Activated T-helper 1 cell treated with anti-CD3 and anti-CD28 coated beads, Interleukin-12 subunit alpha, Interleukin-12 subunit beta, Interleukin-2, Interleukin-4 antibody, amounts not matched to agents 30 ng/mL and 10 ng/mL and 1 ng/mL, durations not matched to agents 14 hours and 24 hours and 36 hours (primary cell): ENCODE measurements around the gene LCMT2. TPM values are rescaled to one million over a fixed set of nuclear protein-coding genes. Genes with fewer than 3 reads are reported as not detected.

ENCODE experiments used
- DNase-seq: peaks from one replicate; pipeline ENCODE4 v3.0.0; 2021; ENCODE audit warnings: low spot score
- H3K27ac Mint-ChIP-seq: one replicate; pipeline ENCODE4 v1.8.0; 2021; ENCODE audit warnings: mild to moderate bottlenecking, mixed read lengths
- H3K27me3 Mint-ChIP-seq: one replicate; pipeline ENCODE4 v1.8.0; 2022; ENCODE audit warnings: mild to moderate bottlenecking, moderate library complexity, mixed read lengths; ENCODE audit not compliant: insufficient read depth
- H3K36me3 Mint-ChIP-seq: one replicate; pipeline ENCODE4 v1.8.0; 2021; ENCODE audit warnings: low read depth, mixed read lengths
- H3K4me1 Mint-ChIP-seq: one replicate; pipeline ENCODE4 v1.8.0; 2021; ENCODE audit warnings: low read depth, mixed read lengths
- H3K4me3 Mint-ChIP-seq: one replicate; pipeline ENCODE4 v1.8.0; 2021; ENCODE audit warnings: mild to moderate bottlenecking, moderate library complexity, mixed read lengths
- H3K9me3 Mint-ChIP-seq: one replicate; pipeline ENCODE4 v1.8.0; 2021; ENCODE audit warnings: mixed read lengths
- intact Hi-C: fragments of 100-400 bp; cut with micrococcal nuclease; formaldehyde crosslinking; loops from one replicate; pipeline ENCODE4 v1.15.1; 2024
- total RNA-seq: library from RNA; stranded (reverse); gene quantifications from 2 replicates; pipeline ENCODE4 v1.2.3, GENCODE V29; 2022

Gene LCMT2
- total RNA-seq, 1 donor from 2014 or later: 15.7 TPM

GRCh38 chr15:43277231-43277823 lies 53.0 kb downstream of the LCMT2 start:
- Mint-ChIP-seq H3K9me3 (peaks cover under 1% of the 10 kb centered on the region), H3K27me3 (peaks cover 6% of the 10 kb centered on the region), H3K4me3 (no peak overlapping the region), H3K27ac (no peak overlapping the region), H3K4me1 (no peaks in the 10 kb centered on the region), H3K36me3 (no peaks in the 10 kb centered on the region)
- intact Hi-C loops: no loop called here
- DNase-seq: no peak

GRCh38 chr15:43276563-43277200 lies 53.7 kb downstream of the LCMT2 start:
- Mint-ChIP-seq H3K27ac (no peak overlapping the region), H3K36me3 (no peaks in the 10 kb centered on the region), H3K4me1 (no peaks in the 10 kb centered on the region), H3K27me3 (peaks cover 9% of the 10 kb centered on the region), H3K4me3 (no peak overlapping the region), H3K9me3 (peaks cover 4% of the 10 kb centered on the region)
- no peak for DNase-seq
- intact Hi-C loops: no loop called here

GRCh38 chr15:43275740-43276562 lies 54.4 kb downstream of the LCMT2 start:
- no peak for DNase-seq
- Mint-ChIP-seq H3K27me3 (peaks cover 9% of the 10 kb centered on the region), H3K27ac (no peak overlapping the region), H3K9me3 (peaks cover 4% of the 10 kb centered on the region), H3K4me3 (no peak overlapping the region), H3K36me3 (no peaks in the 10 kb centered on the region), H3K4me1 (no peaks in the 10 kb centered on the region)
- intact Hi-C loops: no loop called here

GRCh38 chr15:43274136-43274535 lies 56.2 kb downstream of the LCMT2 start:
- H3K27ac Mint-ChIP-seq: no peak overlapping the region
- H3K27me3 Mint-ChIP-seq: peaks cover 9% of the 10 kb centered on the region
- H3K36me3 Mint-ChIP-seq: no peaks in the 10 kb centered on the region
- H3K4me3 Mint-ChIP-seq: no peak overlapping the region
- H3K4me1 Mint-ChIP-seq: peaks cover 4% of the 10 kb centered on the region
- intact Hi-C loops: no loop called here
- H3K9me3 Mint-ChIP-seq: peaks cover 4% of the 10 kb centered on the region
- DNase-seq: no peak

Other genes starting within 250 kb of the LCMT2 start
- gene UBR1, start 224.5 kb downstream of the LCMT2 start, total RNA-seq: 29.1 and 35.3 TPM in 2 replicates
- gene TMEM62, start 197.0 kb downstream of the LCMT2 start, total RNA-seq: 16.4 and 18.6 TPM in 2 replicates
- gene CCNDBP1, start 145.2 kb downstream of the LCMT2 start, total RNA-seq: 57.7 and 60.2 TPM in 2 replicates
- not detected in 2 replicates for gene EPB42, start 109.6 kb downstream of the LCMT2 start, total RNA-seq
- not detected in 2 replicates for gene TGM5, start 63.6 kb downstream of the LCMT2 start, total RNA-seq
- not detected in 2 replicates for gene TGM7, start 28.3 kb downstream of the LCMT2 start, total RNA-seq
- gene ZSCAN29, start 40.5 kb upstream of the LCMT2 start, total RNA-seq: 32.9 and 34.9 TPM in 2 replicates
- 46.5 and 47.2 TPM in 2 replicates for gene TUBGCP4, start 40.5 kb upstream of the LCMT2 start, total RNA-seq
- gene TP53BP1, start 162.6 kb upstream of the LCMT2 start, total RNA-seq: 44.1 and 46.1 TPM in 2 replicates
- 2.2 and 2.3 TPM in 2 replicates for gene MAP1A, start 187.0 kb upstream of the LCMT2 start, total RNA-seq